Spinal cord (tissue), 10 donors: ENCODE results near the gene LRP4. TPM values are rescaled to one million over a fixed set of nuclear protein-coding genes. Genes with fewer than 3 reads are reported as not detected.

ENCODE experiments used
- DNase-seq, 6 donors: peaks; one replicate each; pipeline versions ENCODE4 v3.0.0 to v3.0.0-alpha.2; 2013 to 2015; ENCODE audit warnings: low spot score in 6 of 6, low read depth in 4 of 6
- H3K27ac ChIP-seq: one replicate; pipeline ENCODE4 v1.5.1; 2013; ENCODE audit warnings: low read depth, low read length, control low read depth
- H3K27me3 ChIP-seq: one replicate; pipeline ENCODE4 v1.6.1; 2013; ENCODE audit warnings: low read length; ENCODE audit not compliant: control insufficient read depth, insufficient read depth
- H3K36me3 ChIP-seq: one replicate; pipeline ENCODE4 v1.6.1; 2013; ENCODE audit warnings: low read length; ENCODE audit not compliant: control insufficient read depth, insufficient read depth
- H3K4me1 ChIP-seq: one replicate; pipeline ENCODE4 v1.6.1; 2013; ENCODE audit warnings: low read length; ENCODE audit not compliant: control insufficient read depth, insufficient read depth
- H3K4me3 ChIP-seq: one replicate; pipeline ENCODE4 v1.5.1; 2013; ENCODE audit warnings: low read depth, low read length, control low read depth
- H3K9me3 ChIP-seq: one replicate; pipeline ENCODE4 v1.6.1; 2013; ENCODE audit warnings: low read length; ENCODE audit not compliant: control insufficient read depth, insufficient read depth
- WGBS: methylation state at CpG from one replicate; pipeline ENCODE4 v1.1.5; 2013; ENCODE audit warnings: missing lambda C conversion rate; ENCODE audit not compliant: insufficient coverage; 5-methylcytosine and 5-hydroxymethylcytosine counted together
- polyA plus RNA-seq, 2 donors: library from polyadenylated mRNA; unstranded; fragments of 120-200 nt; gene quantifications; one replicate each; pipeline ENCODE4 v1.2.1, GENCODE V29; 2013; ENCODE audit not compliant: insufficient read length in 2 of 2
- total RNA-seq, 2 donors: library from RNA; depleted of rRNA in 1 of 2; stranded (reverse); fragments of 120-200 nt in 1 of 2; fragments of >200 nt in 1 of 2; gene quantifications; one replicate each; pipeline versions ENCODE4 v1.2.3 to v1.2.4, GENCODE V29; 2013 to 2014
- donor health status: healthy.

The LRP4 gene
- total and polyA plus RNA-seq, 4 donors = 17.7 to 72.9 (median 45.5) TPM

GRCh38 chr11:46912526-46913150 lies 5.7 kb downstream of the LRP4 start:
- Histone ChIP-seq H3K9me3 (no peaks in the 10 kb centered on the region), H3K27ac (peak overlapping the region; percentile 35), H3K4me3 (peak overlapping the region; percentile 6), H3K27me3 (peaks cover 6% of the 10 kb centered on the region), H3K36me3 (no peaks in the 10 kb centered on the region), H3K4me1 (peaks cover 48% of the 10 kb centered on the region)
- WGBS = 6% methylated on average over 11 of the region's 13 CpGs
- peak in 2 of 6 donors; percentile 74 to 87 for DNase-seq

GRCh38 chr11:46907606-46908005 lies 10.7 kb downstream of the LRP4 start:
- 95% methylated on average over 3 of the region's 4 CpGs for WGBS
- Histone ChIP-seq H3K27ac (peak overlapping the region; percentile 67), H3K9me3 (no peaks in the 10 kb centered on the region), H3K36me3 (no peaks in the 10 kb centered on the region), H3K27me3 (no peaks in the 10 kb centered on the region), H3K4me1 (peaks cover 45% of the 10 kb centered on the region), H3K4me3 (no peak overlapping the region)
- no peak for DNase-seq

- no peaks in the 10 kb centered on the region for H3K9me3 ChIP-seq
- H3K36me3 ChIP-seq = no peaks in the 10 kb centered on the region
- peak in 2 of 6 donors; percentile 44 to 52 for DNase-seq
- WGBS = 6% methylated on average over 13 of the region's 13 CpGs
- peak overlapping the region; percentile 67 for H3K27ac ChIP-seq
- H3K4me3 ChIP-seq = no peak overlapping the region
- no peaks in the 10 kb centered on the region for H3K27me3 ChIP-seq
- H3K4me1 ChIP-seq = peaks cover 42% of the 10 kb centered on the region
Measured at GRCh38 chr11:46906609-46907041, 11.7 kb downstream of the LRP4 start.

GRCh38 chr11:46905806-46906205 lies 12.5 kb downstream of the LRP4 start:
- H3K4me3 ChIP-seq = no peak overlapping the region
- no peak overlapping the region for H3K27ac ChIP-seq
- no peaks in the 10 kb centered on the region for H3K27me3 ChIP-seq
- 83% methylated on average over 2 of the region's 5 CpGs for WGBS
- H3K4me1 ChIP-seq = peaks cover 42% of the 10 kb centered on the region
- no peak for DNase-seq
- no peaks in the 10 kb centered on the region for H3K36me3 ChIP-seq
- H3K9me3 ChIP-seq = no peaks in the 10 kb centered on the region

GRCh38 chr11:46903846-46904245 lies 14.5 kb downstream of the LRP4 start:
- 20% methylated on average over 9 of the region's 10 CpGs for WGBS
- Histone ChIP-seq H3K4me1 (peaks cover 42% of the 10 kb centered on the region), H3K27ac (peak overlapping the region; percentile 80), H3K27me3 (no peaks in the 10 kb centered on the region), H3K36me3 (peaks cover 16% of the 10 kb centered on the region), H3K4me3 (no peak overlapping the region), H3K9me3 (no peaks in the 10 kb centered on the region)
- peak in 2 of 6 donors; percentile 86 to 91 for DNase-seq

- Histone ChIP-seq H3K27me3 (no peaks in the 10 kb centered on the region), H3K27ac (no peak overlapping the region), H3K4me1 (peaks cover 38% of the 10 kb centered on the region), H3K9me3 (no peaks in the 10 kb centered on the region), H3K4me3 (no peak overlapping the region), H3K36me3 (peaks cover 26% of the 10 kb centered on the region)
- no peak for DNase-seq
- WGBS = 76% methylated on average over 5 of the region's 6 CpGs
Measured at GRCh38 chr11:46902694-46903093, 15.7 kb downstream of the LRP4 start.

- no peaks in the 10 kb centered on the region for H3K27me3 ChIP-seq
- no peak overlapping the region for H3K27ac ChIP-seq
- H3K4me1 ChIP-seq = peaks cover 33% of the 10 kb centered on the region
- H3K4me3 ChIP-seq = no peak overlapping the region
- no peaks in the 10 kb centered on the region for H3K9me3 ChIP-seq
- H3K36me3 ChIP-seq = peaks cover 32% of the 10 kb centered on the region
- no peak for DNase-seq
- no CpG with 5 or more reads among the region's 3 CpGs for WGBS
Measured at GRCh38 chr11:46901156-46901555, 17.2 kb downstream of the LRP4 start.

- Histone ChIP-seq H3K27me3 (no peaks in the 10 kb centered on the region), H3K36me3 (peaks cover 42% of the 10 kb centered on the region), H3K9me3 (no peaks in the 10 kb centered on the region), H3K4me3 (no peak overlapping the region), H3K27ac (no peak overlapping the region), H3K4me1 (peaks cover 36% of the 10 kb centered on the region)
- WGBS = 95% methylated on average over 6 of the region's 13 CpGs
- no peak for DNase-seq
Measured at GRCh38 chr11:46900091-46900746, 18.1 kb downstream of the LRP4 start.

- WGBS = 90% methylated on average over 13 of the region's 13 CpGs
- H3K27me3 ChIP-seq = no peaks in the 10 kb centered on the region
- no peak for DNase-seq
- H3K36me3 ChIP-seq = peaks cover 48% of the 10 kb centered on the region
- H3K4me1 ChIP-seq = peaks cover 35% of the 10 kb centered on the region
- H3K9me3 ChIP-seq = no peaks in the 10 kb centered on the region
- H3K27ac ChIP-seq = no peak overlapping the region
- no peak overlapping the region for H3K4me3 ChIP-seq
Measured at GRCh38 chr11:46899501-46900025, 18.8 kb downstream of the LRP4 start.
